B cell (primary cell): ENCODE measurements around the gene DIPK1B. TPM values are rescaled to one million over a fixed set of nuclear protein-coding genes. Genes with fewer than 3 reads are reported as not detected.

ENCODE experiments used
- ATAC-seq: fragments of 200-7000 bp; cut with Tn5 transposase; one replicate; pipeline ENCODE4 v1.10.0; 2021; ENCODE audit warnings: low read depth, mild to moderate bottlenecking, moderate number of reproducible peaks, moderate library complexity
- CTCF ChIA-PET: fragments of 350-600 bp; sonication (Branson Sonifier 250); formaldehyde crosslinking; loops from one replicate; lab custom pipeline; 2021; ENCODE audit warnings: antibody characterized with exemption, inconsistent platforms; lab: Charles Lee
- POLR2A ChIA-PET: fragments of 350-600 bp; sonication (Branson Sonifier 250); formaldehyde crosslinking; loops from one replicate; lab custom pipeline; 2021; ENCODE audit warnings: antibody characterized with exemption; lab: Charles Lee
- DNase-seq: peaks from one replicate; pipeline ENCODE4 v3.0.0; 2013
- H2AFZ ChIP-seq: 2 replicates; pipeline ENCODE4 v1.6.1; 2012; ENCODE audit warnings: mild to moderate bottlenecking, low read depth, low read length; ENCODE audit not compliant: insufficient read depth, poor library complexity, severe bottlenecking
- H3K27ac ChIP-seq, 2 donors: 1 replicate in 1 of 2; 2 replicates in 1 of 2; pipeline ENCODE4 v1.5.1; 2012 to 2013; ENCODE audit warnings: low read length in 2 of 2, mild to moderate bottlenecking in 2 of 2, moderate library complexity in 1 of 2
- H3K27me3 ChIP-seq, 4 experiments: fragments of 200-600 bp in 1 of 4; sonication (generic) in 1 of 4; replicated peaks in 1 of 4; 1 replicate in 2 of 4; 2 replicates in 2 of 4; pipeline versions ENCODE4 v1.6.1 to v1.7.0; 2013 to 2016; ENCODE audit warnings: low read length in 3 of 4, mild to moderate bottlenecking in 2 of 4, mixed read lengths in 1 of 4, moderate library complexity in 1 of 4; ENCODE audit not compliant: insufficient read depth in 4 of 4, control insufficient read depth in 3 of 4; ENCODE audit errors: control extremely low read depth in 1 of 4
- H3K36me3 ChIP-seq, 2 experiments: replicated peaks in 1 of 2; 1 replicate in 1 of 2; 2 replicates in 1 of 2; pipeline versions ENCODE4 v1.6.1 to v1.7.1; 2013; ENCODE audit warnings: low read length in 1 of 2; ENCODE audit not compliant: insufficient read depth in 2 of 2, control insufficient read depth in 1 of 2; ENCODE audit errors: control extremely low read depth in 1 of 2, extremely low read depth in 1 of 2
- H3K4me1 ChIP-seq, 2 donors: fragments of 200-600 bp in 1 of 2; sonication (generic) in 1 of 2; 1 replicate in 1 of 2; 2 replicates in 1 of 2; pipeline versions ENCODE4 v1.5.1 to v1.6.1; 2013 to 2017; ENCODE audit warnings: low read length in 2 of 2; ENCODE audit not compliant: control insufficient read depth in 2 of 2, insufficient read depth in 2 of 2
- H3K4me2 ChIP-seq: replicated peaks from 2 replicates; pipeline ENCODE3; 2012; ENCODE audit warnings: mild to moderate bottlenecking, low read depth, low read length; ENCODE audit not compliant: poor library complexity, severe bottlenecking
- H3K4me3 ChIP-seq, 5 experiments: fragments of 200-600 bp in 1 of 5; sonication (generic) in 1 of 5; 1 replicate in 3 of 5; 2 replicates in 2 of 5; pipeline versions ENCODE4 v1.5.1 to v1.7.0; 2011 to 2016; ENCODE audit warnings: low read length in 4 of 5, mild to moderate bottlenecking in 4 of 5, low read depth in 2 of 5, control low read depth in 1 of 5, moderate library complexity in 1 of 5; ENCODE audit not compliant: insufficient read depth in 1 of 5; ENCODE audit errors: control extremely low read depth in 1 of 5, extremely low read depth in 1 of 5
- H3K79me2 ChIP-seq: fragments of 200-600 bp; sonication (generic); one replicate; pipeline ENCODE4 v1.6.0; 2016; ENCODE audit warnings: low read length; ENCODE audit not compliant: control insufficient read depth, insufficient read depth
- H3K9ac ChIP-seq: fragments of 200-600 bp; sonication (generic); 2 replicates; pipeline ENCODE4 v1.6.1; 2017; ENCODE audit warnings: mild to moderate bottlenecking, low read length, moderate library complexity
- H3K9me3 ChIP-seq, 3 donors: one replicate each; pipeline versions ENCODE4 v1.6.1 to v1.7.1; 2013; ENCODE audit warnings: low read length in 2 of 3; ENCODE audit not compliant: control insufficient read depth in 2 of 3, insufficient read depth in 1 of 3; ENCODE audit errors: control extremely low read depth in 1 of 3
- H4K20me1 ChIP-seq: 2 replicates; pipeline ENCODE4 v1.6.0; 2012; ENCODE audit warnings: mild to moderate bottlenecking, low read length; ENCODE audit not compliant: insufficient read depth, control insufficient read depth, poor library complexity, severe bottlenecking
- H3K27ac Mint-ChIP-seq: one replicate; pipeline ENCODE4 v1.8.0; 2021; ENCODE audit warnings: mixed read lengths
- H3K27me3 Mint-ChIP-seq: one replicate; pipeline ENCODE4 v1.8.0; 2021; ENCODE audit warnings: mixed read lengths
- H3K4me1 Mint-ChIP-seq: one replicate; pipeline ENCODE4 v1.8.0; 2021; ENCODE audit warnings: mixed read lengths
- H3K4me3 Mint-ChIP-seq: one replicate; pipeline ENCODE4 v1.8.0; 2021; ENCODE audit warnings: mixed read lengths
- H3K9me3 Mint-ChIP-seq: one replicate; pipeline ENCODE4 v1.8.0; 2022; ENCODE audit warnings: mixed read lengths; ENCODE audit not compliant: insufficient read depth
- CTCF ChIP-seq: fragments of 200-600 bp; IDR thresholded peaks from one replicate; pipeline ENCODE4 v1.8.0; 2022; ENCODE audit warnings: antibody characterized with exemption, mild to moderate bottlenecking
- EZH2 ChIP-seq: IDR thresholded peaks from 2 replicates; pipeline ENCODE4 v1.6.1; 2012; ENCODE audit warnings: borderline replicate concordance, low read depth, mild to moderate bottlenecking, moderate library complexity, low read length; ENCODE audit not compliant: insufficient read depth, poor library complexity, severe bottlenecking
- WGBS: methylation state at CpG from one replicate; pipeline ENCODE4 v1.1.5; 2013; ENCODE audit warnings: missing lambda C conversion rate; ENCODE audit not compliant: insufficient coverage; 5-methylcytosine and 5-hydroxymethylcytosine counted together
- intact Hi-C: fragments of 100-400 bp; cut with micrococcal nuclease; formaldehyde crosslinking; loops from one replicate; pipeline ENCODE4 v1.10.0; 2022
- polyA plus RNA-seq: library from polyadenylated mRNA; depleted of rRNA; stranded (reverse); fragments of >200 nt; gene quantifications from 2 replicates; pipeline ENCODE4 v1.2.3, GENCODE V29; 2012
- total RNA-seq, 2 donors: library from RNA; stranded (reverse); fragments of 120-200 nt in 1 of 2; gene quantifications; 1 replicate in 1 of 2; 2 replicates in 1 of 2; pipeline versions ENCODE4 v1.2.3 to v1.2.4, GENCODE V29; 2013 to 2022

DIPK1B gene
- total and polyA plus RNA-seq, 2 donors (not counting 1 experiment from before 2014, with no cell fraction given), result 9.6 TPM

GRCh38 chr9:136695955-136696354 lies 16.4 kb upstream of the DIPK1B start:
- H3K27ac ChIP-seq, result no peak overlapping the region

More at GRCh38 chr9:136695955-136696354, 16.4 kb upstream of the DIPK1B start:
- Mint-ChIP-seq H3K4me1 (peaks cover 17% of the 10 kb centered on the region), H3K27ac (no peak overlapping the region), H3K27me3 (peaks cover 11% of the 10 kb centered on the region), H3K9me3 (no peaks in the 10 kb centered on the region), H3K4me3 (no peak overlapping the region)
- Histone ChIP-seq H3K4me3 (no peak overlapping the region), H3K79me2 (no peaks in the 10 kb centered on the region), H3K9me3 (peaks cover 0 to 4% (median 0%) of the 10 kb centered on the region in 3 donors), H3K27me3 (peaks cover 0 to 34% (median 7%) of the 10 kb centered on the region in 4 experiments), H3K4me1 (peaks cover 15 to 32% of the 10 kb centered on the region in 2 donors), H3K36me3 (no peaks in the 10 kb centered on the region), H3K9ac (no peak overlapping the region), H3K4me2 (no peak overlapping the region), H4K20me1 (no peaks in the 10 kb centered on the region), H2AFZ (no peak overlapping the region)
- intact Hi-C loops, result no loop called here
- TF ChIP-seq CTCF, result no peak
- TF ChIP-seq EZH2, result no peak
- WGBS, result 66% methylated on average over 18 of the region's 23 CpGs
- ChIA-PET CTCF (interaction anchor here (1.2 to 2.4 kb wide), 2 partner anchors 22 to 31 kb away, joined by 3 to 7 read pairs; no protein-coding TSS in a partner anchor), POLR2A (interaction anchor here (0.5 kb wide), 1 partner anchor 24 kb away, joined by 15 read pairs; no protein-coding TSS in a partner anchor)
- ATAC-seq (no peak), DNase-seq (no peak)
